Uterus (tissue), 4 donors: Measurements from ENCODE around the gene ATP6V0B. TPM values are rescaled to one million over a fixed set of nuclear protein-coding genes. Genes with fewer than 3 reads are reported as not detected.

Experiments
- DNase-seq, 2 donors: peaks; one replicate each; pipeline ENCODE4 v3.0.0-alpha.2; 2019 to 2020
- H3K27ac ChIP-seq, 2 donors: fragments of 200-600 bp; sonication (generic); 1 replicate in 1 of 2; 2 replicates in 1 of 2; pipeline ENCODE4 v1.5.1; 2016 to 2018
- H3K27me3 ChIP-seq, 2 donors: fragments of 200-600 bp; sonication (generic); one replicate each; pipeline ENCODE4 v1.5.1; 2018 to 2019; ENCODE audit warnings: control low read depth in 1 of 2
- H3K36me3 ChIP-seq, 2 donors: fragments of 200-600 bp; sonication (generic); one replicate each; pipeline ENCODE4 v1.5.1; 2019; ENCODE audit warnings: control low read depth in 1 of 2
- H3K4me1 ChIP-seq, 2 donors: fragments of 200-600 bp; sonication (generic); one replicate each; pipeline ENCODE4 v1.5.1; 2018 to 2019; ENCODE audit warnings: control low read depth in 1 of 2
- H3K4me3 ChIP-seq, 2 donors: fragments of 200-600 bp; sonication (generic); 1 replicate in 1 of 2; 2 replicates in 1 of 2; pipeline ENCODE4 v1.5.1; 2018 to 2019; ENCODE audit warnings: mild to moderate bottlenecking in 1 of 2
- H3K9me3 ChIP-seq, 2 donors: fragments of 200-600 bp; sonication (generic); one replicate each; pipeline ENCODE4 v1.5.1; 2019; ENCODE audit warnings: control low read depth in 1 of 2
- POLR2A ChIP-seq, 2 donors: fragments of 450-650 bp; IDR thresholded peaks; one replicate each; pipeline ENCODE4 v1.6.1; 2016; ENCODE audit warnings: antibody characterized with exemption in 2 of 2, mild to moderate bottlenecking in 1 of 2, moderate library complexity in 1 of 2
- intact Hi-C: fragments of 100-400 bp; cut with DNase I; formaldehyde crosslinking; loops from one replicate; pipeline ENCODE4 v1.15.1; 2023; ENCODE audit warnings: low total_unique reads
- total RNA-seq, 4 donors: library from RNA; depleted of rRNA in 3 of 4; stranded (reverse); fragments of >200 nt in 3 of 4; gene quantifications; one replicate each; pipeline versions ENCODE4 v1.1.0 to v1.2.4, GENCODE V29; 2014 to 2023
- TF ChIP-seq, protein P1 (sequence below), 4 experiments: fragments of 200-600 bp in 2 of 4; fragments of 450-650 bp in 2 of 4; sonication (generic) in 2 of 4; IDR thresholded peaks; one replicate each; pipeline ENCODE4 v1.5.1; 2016 to 2019; ENCODE audit warnings: antibody characterized with exemption in 4 of 4, mild to moderate bottlenecking in 2 of 4, moderate library complexity in 1 of 4
- donor health status: DM: yes; HTN: yes; CAD: no.

ATP6V0B gene
- total RNA-seq, 4 donors from 2014 or later: 49.6 to 183 (median 65.4) TPM

DNA sequence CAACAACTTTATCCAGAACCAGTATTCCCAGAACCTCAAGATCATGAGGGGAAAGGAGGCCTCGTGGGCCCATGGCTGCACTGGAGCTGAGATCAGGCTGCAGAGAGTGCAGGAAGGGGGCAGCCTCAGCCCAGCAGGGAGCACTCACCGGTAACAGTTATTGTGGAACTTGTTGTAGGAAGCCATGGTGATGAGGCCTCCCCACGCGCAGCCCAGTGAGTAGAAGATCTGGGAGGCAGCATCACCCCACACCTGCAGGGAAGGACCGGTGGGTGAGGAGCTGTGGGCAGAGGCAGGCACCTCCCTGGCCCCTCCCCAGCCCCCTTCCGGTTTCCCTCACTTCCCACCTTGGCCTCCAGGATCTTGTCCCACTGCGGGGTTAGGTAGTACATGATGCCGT lies 27.4 kb downstream of the ATP6V0B start:
- intact Hi-C loops: no loop called here
- Histone ChIP-seq H3K36me3 (no peaks in the 10 kb centered on the region), H3K9me3 (no peaks in the 10 kb centered on the region), H3K4me3 (no peak overlapping the region), H3K27ac (no peak overlapping the region), H3K27me3 (no peaks in the 10 kb centered on the region), H3K4me1 (no peaks in the 10 kb centered on the region)
- TF ChIP-seq POLR2A (IDR thresholded peaks at IDR 0.05): no peak
- TF ChIP-seq, protein P1, sequence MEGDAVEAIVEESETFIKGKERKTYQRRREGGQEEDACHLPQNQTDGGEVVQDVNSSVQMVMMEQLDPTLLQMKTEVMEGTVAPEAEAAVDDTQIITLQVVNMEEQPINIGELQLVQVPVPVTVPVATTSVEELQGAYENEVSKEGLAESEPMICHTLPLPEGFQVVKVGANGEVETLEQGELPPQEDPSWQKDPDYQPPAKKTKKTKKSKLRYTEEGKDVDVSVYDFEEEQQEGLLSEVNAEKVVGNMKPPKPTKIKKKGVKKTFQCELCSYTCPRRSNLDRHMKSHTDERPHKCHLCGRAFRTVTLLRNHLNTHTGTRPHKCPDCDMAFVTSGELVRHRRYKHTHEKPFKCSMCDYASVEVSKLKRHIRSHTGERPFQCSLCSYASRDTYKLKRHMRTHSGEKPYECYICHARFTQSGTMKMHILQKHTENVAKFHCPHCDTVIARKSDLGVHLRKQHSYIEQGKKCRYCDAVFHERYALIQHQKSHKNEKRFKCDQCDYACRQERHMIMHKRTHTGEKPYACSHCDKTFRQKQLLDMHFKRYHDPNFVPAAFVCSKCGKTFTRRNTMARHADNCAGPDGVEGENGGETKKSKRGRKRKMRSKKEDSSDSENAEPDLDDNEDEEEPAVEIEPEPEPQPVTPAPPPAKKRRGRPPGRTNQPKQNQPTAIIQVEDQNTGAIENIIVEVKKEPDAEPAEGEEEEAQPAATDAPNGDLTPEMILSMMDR (IDR thresholded peaks at IDR 0.05): no peak
- DNase-seq: no peak

DNA sequence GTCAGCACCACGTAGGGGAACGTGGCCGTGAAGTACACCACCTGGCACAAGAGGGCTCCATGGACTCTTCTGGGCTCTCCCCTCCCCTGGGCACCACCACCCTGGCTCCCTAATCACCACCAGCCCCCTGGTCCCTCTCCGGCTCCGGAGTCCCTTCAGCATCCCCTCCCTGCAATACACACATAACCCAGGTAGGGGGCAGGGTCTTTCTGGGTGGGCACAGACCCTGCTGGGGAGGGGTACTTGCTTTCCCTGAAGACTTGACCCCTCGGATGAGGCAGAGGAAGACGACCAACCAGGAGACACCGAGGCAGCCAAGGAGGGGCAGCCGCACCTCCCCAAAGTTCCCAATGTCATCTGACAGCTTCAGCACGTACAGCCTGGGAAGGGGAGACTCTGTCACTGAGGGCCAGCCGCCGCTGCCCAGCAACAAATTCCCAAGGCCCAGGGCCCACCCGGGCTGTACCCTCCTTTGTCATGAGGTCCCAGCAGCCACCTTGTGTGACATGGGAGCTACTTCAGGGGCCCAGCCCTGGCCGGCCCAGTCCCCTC lies 27.9 kb downstream of the ATP6V0B start:
- no peak for DNase-seq
- H3K27ac ChIP-seq: no peak overlapping the region
- intact Hi-C loops: no loop called here
- no peak overlapping the region for H3K4me3 ChIP-seq
- no peaks in the 10 kb centered on the region for H3K9me3 ChIP-seq
- H3K27me3 ChIP-seq: no peaks in the 10 kb centered on the region
- no peaks in the 10 kb centered on the region for H3K4me1 ChIP-seq
- TF ChIP-seq, protein P1 (IDR thresholded peaks at IDR 0.05): no peak
- TF ChIP-seq POLR2A (IDR thresholded peaks at IDR 0.05): no peak
- no peaks in the 10 kb centered on the region for H3K36me3 ChIP-seq

DNA sequence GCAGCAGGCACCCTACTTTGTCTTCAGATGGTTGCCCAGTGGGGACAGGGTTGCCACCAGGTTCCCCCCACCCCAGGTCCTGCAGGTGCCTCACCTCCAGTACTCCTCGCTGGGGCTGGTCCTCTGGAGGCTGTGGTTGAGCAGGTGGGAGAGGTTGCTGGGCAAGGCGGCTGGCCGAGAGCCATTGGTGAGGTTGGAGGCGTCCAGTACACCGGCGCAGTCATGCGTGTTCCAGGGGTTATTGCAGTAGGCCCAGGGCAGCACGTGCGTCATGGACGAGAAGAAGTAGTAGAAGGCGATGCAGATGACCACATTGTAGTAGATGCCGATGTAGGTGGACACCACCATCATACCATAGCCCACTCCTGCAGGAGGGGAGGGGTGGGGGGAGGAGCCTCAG lies 33.5 kb downstream of the ATP6V0B start:
- no peak overlapping the region for H3K4me3 ChIP-seq
- no peaks in the 10 kb centered on the region for H3K27me3 ChIP-seq
- no peaks in the 10 kb centered on the region for H3K9me3 ChIP-seq
- no peaks in the 10 kb centered on the region for H3K4me1 ChIP-seq
- no peak overlapping the region for H3K27ac ChIP-seq
- no peak for DNase-seq
- intact Hi-C loops: loop anchor here (5.0 kb wide), 1 partner anchor 34 kb away; no protein-coding TSS in a partner anchor
- no peaks in the 10 kb centered on the region for H3K36me3 ChIP-seq
- TF ChIP-seq, protein P1 (IDR thresholded peaks at IDR 0.05): no peak
- no peak for TF ChIP-seq POLR2A (IDR thresholded peaks at IDR 0.05)

DNA sequence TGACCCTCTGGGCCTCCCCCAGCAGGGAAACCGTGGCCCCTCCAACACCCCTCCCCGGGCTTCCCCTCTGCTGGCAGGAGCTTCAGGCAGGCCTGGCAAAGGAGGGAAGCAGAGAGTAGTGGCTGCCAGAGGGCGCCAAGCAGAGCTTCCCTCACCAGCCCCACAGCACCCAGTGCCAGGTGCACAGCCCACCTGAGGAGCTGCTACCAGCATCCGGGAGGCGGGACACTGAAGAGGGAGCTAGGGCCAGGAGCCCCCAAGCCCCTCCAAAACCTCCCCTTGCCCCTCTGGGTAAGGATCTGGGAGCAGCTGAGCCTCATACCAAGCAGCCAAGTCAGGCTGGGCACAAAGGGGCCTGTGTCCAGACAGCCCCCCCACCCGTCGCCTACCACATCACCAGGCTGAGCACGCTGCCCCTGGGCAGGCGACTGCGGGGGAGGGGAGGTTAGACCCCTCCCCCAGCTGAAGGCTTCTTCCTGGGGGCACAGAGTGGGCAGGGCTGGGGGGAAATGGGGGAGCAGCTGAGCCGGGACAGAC lies 36.2 kb downstream of the ATP6V0B start:
- Histone ChIP-seq H3K9me3 (no peaks in the 10 kb centered on the region), H3K4me1 (no peaks in the 10 kb centered on the region), H3K4me3 (no peak overlapping the region), H3K36me3 (no peaks in the 10 kb centered on the region), H3K27me3 (no peaks in the 10 kb centered on the region), H3K27ac (peak overlapping the region in 1 of 2 donors; percentile 15)
- DNase-seq: no peak
- intact Hi-C loops: no loop called here
- TF ChIP-seq, protein P1 (IDR thresholded peaks at IDR 0.05): no peak
- no peak for TF ChIP-seq POLR2A (IDR thresholded peaks at IDR 0.05)

DNA sequence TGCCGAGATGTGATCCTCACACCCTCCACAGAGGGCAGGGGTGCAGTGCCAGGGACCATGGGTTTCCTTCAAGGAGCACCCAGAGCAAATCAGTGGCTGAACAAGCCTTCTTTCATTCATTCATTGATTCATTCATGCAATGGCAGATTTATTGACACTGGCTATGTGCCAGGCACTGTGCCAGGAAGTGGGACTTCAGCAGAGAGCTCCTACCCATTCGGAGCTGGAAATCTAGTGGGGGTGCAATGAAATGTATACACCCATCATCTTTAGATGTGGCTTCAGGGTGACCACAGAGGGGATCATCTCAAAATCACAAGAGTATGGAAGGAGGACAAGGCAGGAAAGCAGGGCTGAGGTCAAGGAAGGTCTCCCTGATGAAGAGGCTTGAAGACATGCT lies 37.6 kb downstream of the ATP6V0B start:
- no peaks in the 10 kb centered on the region for H3K36me3 ChIP-seq
- H3K27me3 ChIP-seq: no peaks in the 10 kb centered on the region
- intact Hi-C loops: no loop called here
- no peak overlapping the region for H3K4me3 ChIP-seq
- no peaks in the 10 kb centered on the region for H3K9me3 ChIP-seq
- H3K27ac ChIP-seq: no peak overlapping the region
- no peak for TF ChIP-seq POLR2A (IDR thresholded peaks at IDR 0.05)
- TF ChIP-seq, protein P1 (IDR thresholded peaks at IDR 0.05): no peak
- no peak for DNase-seq
- H3K4me1 ChIP-seq: no peaks in the 10 kb centered on the region
